ENCODE measurements around the gene KLHDC7B. TPM values are rescaled to one million over a fixed set of nuclear protein-coding genes. Genes with fewer than 3 reads are reported as not detected.
A peak's percentile ranks its signal among the peaks of the same experiment; 100 is the strongest.
"Not testable (repeated sequence)": the region's sequence is repeated elsewhere in the genome, so short reads cannot be mapped to it uniquely, and the experiment has no call there.

The KLHDC7B gene
- total RNA-seq, 1 donor from 2014 or later: not detected

- peaks cover 4% of the 10 kb centered on the region for H3K36me3 Mint-ChIP-seq
- H3K27me3 Mint-ChIP-seq: peaks cover 28% of the 10 kb centered on the region
- H3K4me1 Mint-ChIP-seq (ENCODE audit: unreplicated experiment): peaks cover 21% of the 10 kb centered on the region
- H3K27ac Mint-ChIP-seq: no peak overlapping the region
- TF ChIP-seq CTCF (conservative IDR thresholded peaks at IDR 0.05): no peak
- DNase-seq (ENCODE audit: extremely low spot score, unreplicated experiment): no peak
- H3K9me3 Mint-ChIP-seq: no peaks in the 10 kb centered on the region
- H3K4me3 Mint-ChIP-seq: no peak overlapping the region
Measured at GRCh38 chr22:50537765-50538164, 7.9 kb upstream of the KLHDC7B start.

GRCh38 chr22:50540381-50540780, 5.3 kb upstream of the KLHDC7B start:
- Mint-ChIP-seq H3K4me1 (ENCODE audit: unreplicated experiment) (peaks cover 3% of the 10 kb centered on the region), H3K9me3 (no peaks in the 10 kb centered on the region), H3K27me3 (peaks cover 9% of the 10 kb centered on the region), H3K4me3 (no peak overlapping the region), H3K27ac (peak overlapping the region; percentile 60), H3K36me3 (peaks cover 4% of the 10 kb centered on the region)
- TF ChIP-seq CTCF (conservative IDR thresholded peaks at IDR 0.05): no peak
- no peak for DNase-seq (ENCODE audit: extremely low spot score, unreplicated experiment)

GRCh38 chr22:50541667-50542026, 4.1 kb upstream of the KLHDC7B start:
- not testable (repeated sequence) for DNase-seq (ENCODE audit: extremely low spot score, unreplicated experiment); H3K4me3 Mint-ChIP-seq; H3K36me3 Mint-ChIP-seq; H3K27me3 Mint-ChIP-seq; H3K9me3 Mint-ChIP-seq; H3K4me1 Mint-ChIP-seq (ENCODE audit: unreplicated experiment)
- H3K27ac Mint-ChIP-seq: peak overlapping the region; percentile 56

- no peaks in the 10 kb centered on the region for H3K9me3 Mint-ChIP-seq
- DNase-seq (ENCODE audit: extremely low spot score, unreplicated experiment): no peak
- H3K4me3 Mint-ChIP-seq: peak overlapping the region; percentile 30
- peaks cover 4% of the 10 kb centered on the region for H3K36me3 Mint-ChIP-seq
- H3K27me3 Mint-ChIP-seq: peaks cover 9% of the 10 kb centered on the region
- no peak overlapping the region for H3K27ac Mint-ChIP-seq
- peaks cover 3% of the 10 kb centered on the region for H3K4me1 Mint-ChIP-seq (ENCODE audit: unreplicated experiment)
- TF ChIP-seq CTCF (conservative IDR thresholded peaks at IDR 0.05): no peak
Measured at GRCh38 chr22:50542416-50542927, 3.2 kb upstream of the KLHDC7B start.

GRCh38 chr22:50544078-50544745, 1.5 kb upstream of the KLHDC7B start:
- no peaks in the 10 kb centered on the region for H3K36me3 Mint-ChIP-seq
- no peak overlapping the region for H3K27ac Mint-ChIP-seq
- H3K9me3 Mint-ChIP-seq: no peaks in the 10 kb centered on the region
- DNase-seq (ENCODE audit: extremely low spot score, unreplicated experiment): no peak
- peak; percentile 69 for TF ChIP-seq CTCF (conservative IDR thresholded peaks at IDR 0.05)
- peaks cover 3% of the 10 kb centered on the region for H3K4me1 Mint-ChIP-seq (ENCODE audit: unreplicated experiment)
- peaks cover 5% of the 10 kb centered on the region for H3K27me3 Mint-ChIP-seq
- H3K4me3 Mint-ChIP-seq: peak overlapping the region; percentile 36

GRCh38 chr22:50544746-50545253, 899 bp upstream of the KLHDC7B start:
- Mint-ChIP-seq H3K4me3 (no peak overlapping the region), H3K36me3 (no peaks in the 10 kb centered on the region), H3K9me3 (no peaks in the 10 kb centered on the region), H3K4me1 (ENCODE audit: unreplicated experiment) (peaks cover 3% of the 10 kb centered on the region), H3K27ac (no peak overlapping the region), H3K27me3 (peaks cover 5% of the 10 kb centered on the region)
- no peak for DNase-seq (ENCODE audit: extremely low spot score, unreplicated experiment)
- no peak for TF ChIP-seq CTCF (conservative IDR thresholded peaks at IDR 0.05)

All from type B pancreatic cell (in vitro differentiated cells).